ENCODE data around the gene MYMX.

MYMX gene

GRCh38 chr6:44222486-44223318 is 6.0 kb downstream of the MYMX start:
- Histone ChIP-seq H3K4me3 (ENCODE audit: low read depth in 1 of 2, low read length in 1 of 2) (peak overlapping the region; percentile 34 to 66), H3K4me1 (ENCODE audit: control insufficient read depth in 1 of 2, insufficient read depth in 1 of 2, low read depth in 1 of 2, low read length in 1 of 2) (peaks cover 57 to 70% of the 10 kb centered on the region in 2 experiments), H3K9me3 (no peaks in the 10 kb centered on the region), H3K27me3 (peaks cover 12% of the 10 kb centered on the region), H3K36me3 (no peaks in the 10 kb centered on the region), H3K27ac (no peak overlapping the region)
- no peak for TF ChIP-seq CTCF (IDR thresholded peaks at IDR 0.05)

GRCh38 chr6:44223319-44224028 is 6.7 kb downstream of the MYMX start, which contains the start of gene SLC29A1:
TSS of gene SLC29A1 (plus strand) at chr6:44223595. CDS start at chr6:44227314, 3,719 bp downstream.
- Histone ChIP-seq H3K4me1 (ENCODE audit: control insufficient read depth in 1 of 2, insufficient read depth in 1 of 2, low read depth in 1 of 2, low read length in 1 of 2) (peaks cover 56 to 64% of the 10 kb centered on the region in 2 experiments), H3K27ac (peak within 1 kb of the TSS; percentile 31), H3K9me3 (no peaks in the 10 kb centered on the region), H3K36me3 (no peaks in the 10 kb centered on the region), H3K27me3 (peaks cover 12% of the 10 kb centered on the region), H3K4me3 (ENCODE audit: low read depth in 1 of 2, low read length in 1 of 2) (peak within 1 kb of the TSS; percentile 34 to 66)
- TF ChIP-seq CTCF (IDR thresholded peaks at IDR 0.05): peak; percentile 27

- Histone ChIP-seq H3K4me1 (ENCODE audit: control insufficient read depth in 1 of 2, insufficient read depth in 1 of 2, low read depth in 1 of 2, low read length in 1 of 2) (peaks cover 56 to 61% of the 10 kb centered on the region in 2 experiments), H3K36me3 (no peaks in the 10 kb centered on the region), H3K27me3 (peaks cover 12% of the 10 kb centered on the region), H3K27ac (no peak overlapping the region), H3K4me3 (ENCODE audit: low read depth in 1 of 2, low read length in 1 of 2) (peak overlapping the region; percentile 31 to 66), H3K9me3 (no peaks in the 10 kb centered on the region)
- TF ChIP-seq CTCF (IDR thresholded peaks at IDR 0.05): no peak
These were observed 7.6 kb downstream of the MYMX start for GRCh38 chr6:44224029-44224964.

GRCh38 chr6:44224965-44225305 is 8.2 kb downstream of the MYMX start:
- no peaks in the 10 kb centered on the region for H3K9me3 ChIP-seq
- H3K4me3 ChIP-seq (ENCODE audit: low read depth in 1 of 2, low read length in 1 of 2): no peak overlapping the region
- TF ChIP-seq CTCF (IDR thresholded peaks at IDR 0.05): no peak
- peaks cover 59 to 61% of the 10 kb centered on the region in 2 experiments for H3K4me1 ChIP-seq (ENCODE audit: control insufficient read depth in 1 of 2, insufficient read depth in 1 of 2, low read depth in 1 of 2, low read length in 1 of 2)
- H3K36me3 ChIP-seq: no peaks in the 10 kb centered on the region
- no peak overlapping the region for H3K27ac ChIP-seq
- peaks cover 12% of the 10 kb centered on the region for H3K27me3 ChIP-seq
